Left ventricle myocardium inferior (tissue), 1 donor: ENCODE results near the gene MB21D2. TPM values are rescaled to one million over a fixed set of nuclear protein-coding genes. Genes with fewer than 3 reads are reported as not detected.

Source experiments
- DNase-seq: peaks from one replicate; pipeline ENCODE4 v3.0.0-alpha.2; 2020
- H3K27ac ChIP-seq: fragments of 200-600 bp; replicated peaks from 2 replicates; pipeline ENCODE4 v1.8.0; 2021
- H3K27me3 ChIP-seq: fragments of 200-600 bp; 2 replicates; pipeline ENCODE4 v1.8.0; 2021; ENCODE audit warnings: low read depth
- H3K36me3 ChIP-seq: fragments of 200-600 bp; 2 replicates; pipeline ENCODE4 v1.8.0; 2021
- H3K4me1 ChIP-seq: fragments of 200-600 bp; 2 replicates; pipeline ENCODE4 v1.8.0; 2021
- H3K4me3 ChIP-seq: fragments of 200-600 bp; 2 replicates; pipeline ENCODE4 v1.8.0; 2021; ENCODE audit warnings: mild to moderate bottlenecking, moderate library complexity
- H3K9me3 ChIP-seq: fragments of 200-600 bp; replicated peaks from 2 replicates; pipeline ENCODE4 v1.8.0; 2021
- CTCF ChIP-seq: fragments of 200-600 bp; IDR thresholded peaks from 2 replicates; pipeline ENCODE4 v1.8.0; 2021; ENCODE audit warnings: antibody characterized with exemption, mild to moderate bottlenecking, borderline replicate concordance
- intact Hi-C: fragments of 100-400 bp; cut with micrococcal nuclease; formaldehyde crosslinking; loops from one replicate; pipeline ENCODE4 v1.11.0; 2022
- total RNA-seq: library from RNA; stranded (reverse); fragmentation: NEBNext Ultra II Directional; extraction: Animal tissue kit (Norgen Biotek cat#: 25700); gene quantifications from one replicate; pipeline ENCODE4 v1.2.1, GENCODE V29; 2021
- donor health status: DM: no; HTN: yes; CAD: no; lungs with severe emphysema.

MB21D2 gene
- total RNA-seq, 1 donor from 2014 or later = 1.8 TPM

- no peaks in the 10 kb centered on the region for H3K9me3 ChIP-seq
- intact Hi-C loops = no loop called here
- peaks cover 33% of the 10 kb centered on the region for H3K4me1 ChIP-seq
- peak overlapping the region; percentile 11 for H3K27ac ChIP-seq
- TF ChIP-seq CTCF = no peak
- DNase-seq = no peak
- no peaks in the 10 kb centered on the region for H3K36me3 ChIP-seq
- H3K27me3 ChIP-seq = no peaks in the 10 kb centered on the region
- H3K4me3 ChIP-seq = no peak overlapping the region
These were observed 24.5 kb downstream of the MB21D2 start for GRCh38 chr3:192892981-192893700.

- Histone ChIP-seq H3K9me3 (no peaks in the 10 kb centered on the region), H3K27ac (peak overlapping the region; percentile 24), H3K4me1 (peaks cover 41% of the 10 kb centered on the region), H3K4me3 (no peak overlapping the region), H3K36me3 (no peaks in the 10 kb centered on the region), H3K27me3 (no peaks in the 10 kb centered on the region)
- intact Hi-C loops = no loop called here
- DNase-seq = no peak
- TF ChIP-seq CTCF = no peak
These were observed 27.0 kb downstream of the MB21D2 start for GRCh38 chr3:192890347-192891335.

- Histone ChIP-seq H3K9me3 (no peaks in the 10 kb centered on the region), H3K27ac (peak overlapping the region; percentile 24), H3K27me3 (no peaks in the 10 kb centered on the region), H3K4me1 (peaks cover 47% of the 10 kb centered on the region), H3K4me3 (no peak overlapping the region), H3K36me3 (no peaks in the 10 kb centered on the region)
- no peak for DNase-seq
- intact Hi-C loops = no loop called here
- no peak for TF ChIP-seq CTCF
These were observed 28.0 kb downstream of the MB21D2 start for GRCh38 chr3:192889679-192890078.

GRCh38 chr3:192888190-192888589 lies 29.5 kb downstream of the MB21D2 start:
- no peaks in the 10 kb centered on the region for H3K36me3 ChIP-seq
- no peak overlapping the region for H3K27ac ChIP-seq
- TF ChIP-seq CTCF = no peak
- H3K9me3 ChIP-seq = no peaks in the 10 kb centered on the region
- DNase-seq = no peak
- intact Hi-C loops = no loop called here
- H3K4me1 ChIP-seq = peaks cover 39% of the 10 kb centered on the region
- no peaks in the 10 kb centered on the region for H3K27me3 ChIP-seq
- H3K4me3 ChIP-seq = no peak overlapping the region

GRCh38 chr3:192887701-192888100 lies 30.0 kb downstream of the MB21D2 start:
- intact Hi-C loops = no loop called here
- no peaks in the 10 kb centered on the region for H3K36me3 ChIP-seq
- H3K4me3 ChIP-seq = no peak overlapping the region
- peak overlapping the region; percentile 31 for H3K27ac ChIP-seq
- peaks cover 34% of the 10 kb centered on the region for H3K4me1 ChIP-seq
- H3K27me3 ChIP-seq = no peaks in the 10 kb centered on the region
- no peak for DNase-seq
- H3K9me3 ChIP-seq = no peaks in the 10 kb centered on the region
- no peak for TF ChIP-seq CTCF
